Prostate gland (tissue), 2 donors: ENCODE measurements around the gene YPEL3. TPM values are rescaled to one million over a fixed set of nuclear protein-coding genes. Genes with fewer than 3 reads are reported as not detected.
"Not testable (repeated sequence)": the region's sequence is repeated elsewhere in the genome, so short reads cannot be mapped to it uniquely, and the experiment has no call there.

ENCODE experiments used
- DNase-seq: peaks from one replicate; pipeline ENCODE4 v3.0.0-alpha.2; 2019; ENCODE audit warnings: low spot score
- H3K27ac ChIP-seq, 2 donors: fragments of 200-600 bp; sonication (generic); 2 replicates each; pipeline ENCODE4 v1.5.1; 2017 to 2019
- H3K27me3 ChIP-seq: fragments of 200-600 bp; sonication (generic); replicated peaks from 2 replicates; pipeline ENCODE4 v1.5.1; 2019; ENCODE audit not compliant: insufficient read depth
- H3K36me3 ChIP-seq, 2 donors: fragments of 200-600 bp; sonication (generic); 1 replicate in 1 of 2; 2 replicates in 1 of 2; pipeline versions ENCODE4 v1.5.1 to v1.8.1; 2017 to 2019
- H3K4me1 ChIP-seq: fragments of 200-600 bp; sonication (generic); replicated peaks from 2 replicates; pipeline ENCODE4 v1.5.1; 2019
- H3K4me3 ChIP-seq, 2 donors: fragments of 200-600 bp; sonication (generic); 2 replicates each; pipeline ENCODE4 v1.5.1; 2017 to 2019
- H3K9me3 ChIP-seq: fragments of 200-600 bp; sonication (generic); 2 replicates; pipeline ENCODE4 v1.5.1; 2017
- POLR2A ChIP-seq: fragments of 450-650 bp; IDR thresholded peaks from one replicate; pipeline ENCODE4 v1.6.1; 2016; ENCODE audit warnings: antibody characterized with exemption, mild to moderate bottlenecking
- POLR2AphosphoS5 ChIP-seq: sonication (generic); formaldehyde crosslinking; IDR thresholded peaks from one replicate; pipeline ENCODE4 v1.6.1; 2017; ENCODE audit warnings: antibody characterized with exemption
- WGBS: methylation state at CpG from one replicate; pipeline ENCODE4 v1.1.5; 2018; 5-methylcytosine and 5-hydroxymethylcytosine counted together
- intact Hi-C: fragments of 100-400 bp; cut with DNase I; formaldehyde crosslinking; loops from one replicate; pipeline ENCODE4 v1.14.2; 2022
- total RNA-seq, 2 donors: library from RNA; depleted of rRNA; stranded (reverse); fragments of >200 nt; gene quantifications; one replicate each; pipeline ENCODE4 v1.1.0, GENCODE V29; 2016
- TF ChIP-seq, protein P1 (sequence below), 4 experiments: fragments of 200-600 bp in 2 of 4; fragments of 450-650 bp in 2 of 4; sonication (generic) in 2 of 4; IDR thresholded peaks; 1 replicate in 3 of 4; 2 replicates in 1 of 4; pipeline ENCODE4 v1.5.1; 2016 to 2019; ENCODE audit warnings: antibody characterized with exemption in 4 of 4, mild to moderate bottlenecking in 2 of 4, moderate library complexity in 2 of 4

Gene YPEL3
- total RNA-seq, 2 donors from 2014 or later, result 150 to 164 TPM

DNA sequence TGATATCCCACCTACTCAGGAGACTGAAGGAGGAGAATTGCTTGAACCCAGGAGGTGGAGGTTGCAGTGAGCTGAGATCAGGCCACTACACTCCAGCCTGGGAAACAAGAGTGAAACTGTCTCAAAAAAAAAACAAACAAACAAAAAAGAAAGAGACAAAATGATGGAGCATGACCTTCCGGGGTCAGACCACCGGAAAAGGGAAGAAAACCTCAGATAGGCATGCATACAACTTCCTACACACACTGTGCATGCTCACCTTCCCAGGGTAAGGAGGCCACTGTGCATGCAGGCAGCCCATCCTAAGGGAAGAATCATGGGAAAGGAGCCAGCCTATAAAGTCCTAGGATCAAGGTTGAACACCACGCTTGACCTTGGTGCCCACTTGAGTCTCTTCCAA, 36.6 kb upstream of the YPEL3 start:
- intact Hi-C loops, result no loop called here
- no peaks in the 10 kb centered on the region for H3K4me1 ChIP-seq

DNA sequence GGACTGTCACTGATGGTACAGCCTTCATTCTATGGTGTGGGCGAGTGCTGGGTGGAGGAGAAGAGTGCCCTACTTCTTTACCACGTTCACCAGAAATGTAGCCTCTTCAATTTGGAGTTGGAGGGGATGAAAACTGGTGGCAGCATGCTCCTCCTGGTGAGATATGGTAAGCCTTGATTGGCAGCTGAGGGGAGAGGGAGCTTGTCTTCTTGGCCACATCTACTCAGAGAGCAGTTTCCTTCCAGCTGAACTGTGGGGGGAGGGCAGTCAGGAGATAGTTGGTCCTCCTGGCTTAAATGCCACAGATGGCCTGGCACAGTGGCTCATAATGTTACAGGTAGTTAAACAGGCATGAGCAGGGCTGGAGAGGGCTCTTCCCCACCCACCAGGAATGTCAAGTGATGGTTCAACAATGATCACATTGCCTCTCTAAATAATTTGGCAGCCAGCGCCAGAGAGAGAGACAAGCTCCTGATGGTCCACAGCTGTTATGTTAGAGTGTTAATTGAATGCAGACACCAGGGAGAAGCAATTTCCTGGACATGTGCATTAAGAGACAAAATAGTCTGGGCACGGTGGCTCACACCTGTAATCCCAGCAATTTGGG, 36.0 kb upstream of the YPEL3 start:
- H3K4me1 ChIP-seq, result no peaks in the 10 kb centered on the region
- no peaks in the 10 kb centered on the region for H3K27me3 ChIP-seq
- H3K9me3 ChIP-seq, result no peaks in the 10 kb centered on the region
- no peak overlapping the region for H3K4me3 ChIP-seq
- no peaks in the 10 kb centered on the region for H3K36me3 ChIP-seq
- no peak overlapping the region for H3K27ac ChIP-seq
- intact Hi-C loops, result no loop called here
- no peak for TF ChIP-seq POLR2AphosphoS5
- TF ChIP-seq, protein P1, sequence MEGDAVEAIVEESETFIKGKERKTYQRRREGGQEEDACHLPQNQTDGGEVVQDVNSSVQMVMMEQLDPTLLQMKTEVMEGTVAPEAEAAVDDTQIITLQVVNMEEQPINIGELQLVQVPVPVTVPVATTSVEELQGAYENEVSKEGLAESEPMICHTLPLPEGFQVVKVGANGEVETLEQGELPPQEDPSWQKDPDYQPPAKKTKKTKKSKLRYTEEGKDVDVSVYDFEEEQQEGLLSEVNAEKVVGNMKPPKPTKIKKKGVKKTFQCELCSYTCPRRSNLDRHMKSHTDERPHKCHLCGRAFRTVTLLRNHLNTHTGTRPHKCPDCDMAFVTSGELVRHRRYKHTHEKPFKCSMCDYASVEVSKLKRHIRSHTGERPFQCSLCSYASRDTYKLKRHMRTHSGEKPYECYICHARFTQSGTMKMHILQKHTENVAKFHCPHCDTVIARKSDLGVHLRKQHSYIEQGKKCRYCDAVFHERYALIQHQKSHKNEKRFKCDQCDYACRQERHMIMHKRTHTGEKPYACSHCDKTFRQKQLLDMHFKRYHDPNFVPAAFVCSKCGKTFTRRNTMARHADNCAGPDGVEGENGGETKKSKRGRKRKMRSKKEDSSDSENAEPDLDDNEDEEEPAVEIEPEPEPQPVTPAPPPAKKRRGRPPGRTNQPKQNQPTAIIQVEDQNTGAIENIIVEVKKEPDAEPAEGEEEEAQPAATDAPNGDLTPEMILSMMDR (IDR thresholded peaks at IDR 0.05), result no peak
- no peak for TF ChIP-seq POLR2A
- 63% methylated on average over 4 of the region's 4 CpGs for WGBS
- DNase-seq, result no peak

More for the DNA sequence above, 36.6 kb upstream of the YPEL3 start:
- no peak for TF ChIP-seq POLR2AphosphoS5
- TF ChIP-seq, protein P1 (IDR thresholded peaks at IDR 0.05), result no peak
- no peak for TF ChIP-seq POLR2A
- Histone ChIP-seq H3K27me3 (no peaks in the 10 kb centered on the region), H3K27ac (no peak overlapping the region), H3K36me3 (no peaks in the 10 kb centered on the region), H3K9me3 (no peaks in the 10 kb centered on the region), H3K4me3 (no peak overlapping the region)
- WGBS, result 73% methylated on average over 3 of the region's 3 CpGs
- no peak for DNase-seq

GRCh38 chr16:30127993-30128392, 32.0 kb upstream of the YPEL3 start:
- Histone ChIP-seq H3K27me3 (no peaks in the 10 kb centered on the region), H3K27ac (no peak overlapping the region), H3K4me3 (no peak overlapping the region), H3K36me3 (no peaks in the 10 kb centered on the region), H3K4me1 (peaks cover 3% of the 10 kb centered on the region), H3K9me3 (no peaks in the 10 kb centered on the region)
- no peak for DNase-seq
- 89% methylated on average over 1 of the region's 1 CpG for WGBS
- TF ChIP-seq POLR2A, result no peak
- TF ChIP-seq POLR2AphosphoS5, result no peak
- TF ChIP-seq, protein P1 (IDR thresholded peaks at IDR 0.05), result no peak
- intact Hi-C loops, result no loop called here

DNA sequence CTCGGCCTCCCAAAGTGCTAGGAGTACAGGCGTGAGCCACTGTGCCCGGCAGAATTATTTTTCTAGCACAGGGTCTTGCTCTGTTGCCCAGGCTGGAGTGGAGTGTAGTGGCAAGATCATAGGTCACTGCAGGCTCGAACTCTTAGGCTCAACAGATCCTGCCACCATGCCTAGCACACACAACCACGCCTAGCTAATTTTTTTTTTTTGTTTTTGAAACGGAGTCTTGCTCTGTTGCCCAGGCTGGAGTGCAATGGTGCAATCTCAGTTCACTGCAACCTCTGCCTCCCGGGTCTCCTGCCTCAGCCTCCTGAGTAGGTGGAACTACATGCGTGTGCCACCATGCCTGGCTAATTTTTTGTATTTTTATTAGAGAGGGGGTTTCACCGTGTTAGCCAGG, 29.7 kb upstream of the YPEL3 start:
- intact Hi-C loops, H3K27ac ChIP-seq, H3K36me3 ChIP-seq, H3K9me3 ChIP-seq, H3K4me3 ChIP-seq, H3K27me3 ChIP-seq, H3K4me1 ChIP-seq, DNase-seq: not testable (repeated sequence)
- 93% methylated on average over 9 of the region's 9 CpGs for WGBS

DNA sequence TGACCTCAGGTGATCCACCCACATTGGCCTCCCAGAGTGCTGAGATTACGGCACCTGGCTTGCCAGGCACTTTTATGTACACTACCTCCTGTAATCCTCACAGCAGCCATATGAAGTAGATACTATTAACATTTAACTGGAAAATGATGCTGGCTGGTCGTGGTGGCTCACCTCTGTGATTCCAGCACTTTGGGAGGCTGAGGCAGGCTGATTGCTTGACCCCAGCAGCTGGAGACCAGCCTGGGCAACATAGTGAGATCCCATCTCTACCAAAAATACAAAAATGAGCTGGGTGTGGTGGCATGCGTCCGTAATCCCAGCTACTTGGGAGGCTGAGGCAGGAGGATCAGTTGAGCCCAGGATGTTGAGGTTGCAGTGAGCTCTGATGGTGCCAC, 29.0 kb upstream of the YPEL3 start:
- Histone ChIP-seq H3K9me3 (no peaks in the 10 kb centered on the region), H3K4me3 (no peak overlapping the region), H3K27me3 (no peaks in the 10 kb centered on the region), H3K4me1 (peaks cover 8% of the 10 kb centered on the region), H3K27ac (peak overlapping the region in 1 of 2 donors; percentile 92), H3K36me3 (no peaks in the 10 kb centered on the region)
- no peak for TF ChIP-seq POLR2AphosphoS5
- TF ChIP-seq, protein P1 (IDR thresholded peaks at IDR 0.05), result no peak
- TF ChIP-seq POLR2A, result no peak
- intact Hi-C loops, result loop anchor here (5.0 kb wide), 1 partner anchor 58 kb away; the partner anchor contains the start of gene ALDOA
- no peak for DNase-seq
- 95% methylated on average over 4 of the region's 4 CpGs for WGBS
